Measurements from ENCODE around the gene NOS1AP.

GRCh38 chr1:162292422-162292849 is 222.9 kb downstream of the NOS1AP start:
- TF ChIP-seq CTCF (IDR thresholded peaks at IDR 0.05) (no peak), POLR2A (IDR thresholded peaks at IDR 0.05) (no peak)

All from transverse colon (tissue), 3 donors.